OCI-LY3 (cell line): Measurements from ENCODE around the gene CCL1.

Experiments
- EZH2phosphoT487 ChIP-seq: fragments of 200-600 bp; shearing (Covaris generic); IDR thresholded peaks from 2 replicates; pipeline ENCODE4 v1.6.1; 2018; ENCODE audit warnings: antibody characterized with exemption, mixed run types, low read depth
- TF ChIP-seq, protein P1 (sequence below): fragments of 200-600, 300-600 bp; sonication (generic); IDR thresholded peaks from 2 replicates; pipeline ENCODE4 v1.5.1; 2014; ENCODE audit warnings: antibody characterized with exemption, low read length, low read depth

DNA sequence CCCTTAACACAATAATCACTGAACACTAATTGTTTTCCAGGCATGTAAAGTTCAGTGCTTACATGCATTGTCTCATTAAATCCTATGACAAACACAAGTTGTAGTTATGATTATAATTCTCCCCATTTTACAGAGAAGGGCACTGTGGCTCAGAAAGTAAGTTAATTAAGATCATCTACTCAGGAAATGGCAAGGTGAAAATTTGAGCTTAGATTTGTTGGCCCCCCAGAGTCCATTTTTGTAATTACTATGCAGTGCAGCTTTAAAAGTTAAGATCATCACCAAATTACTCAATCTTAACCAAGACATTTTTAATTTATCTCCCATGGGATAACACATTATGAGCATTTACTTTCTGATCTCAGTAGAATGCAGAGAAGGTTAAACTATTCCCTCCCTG, 34.2 kb upstream of the CCL1 start:
- TF ChIP-seq, protein P1, sequence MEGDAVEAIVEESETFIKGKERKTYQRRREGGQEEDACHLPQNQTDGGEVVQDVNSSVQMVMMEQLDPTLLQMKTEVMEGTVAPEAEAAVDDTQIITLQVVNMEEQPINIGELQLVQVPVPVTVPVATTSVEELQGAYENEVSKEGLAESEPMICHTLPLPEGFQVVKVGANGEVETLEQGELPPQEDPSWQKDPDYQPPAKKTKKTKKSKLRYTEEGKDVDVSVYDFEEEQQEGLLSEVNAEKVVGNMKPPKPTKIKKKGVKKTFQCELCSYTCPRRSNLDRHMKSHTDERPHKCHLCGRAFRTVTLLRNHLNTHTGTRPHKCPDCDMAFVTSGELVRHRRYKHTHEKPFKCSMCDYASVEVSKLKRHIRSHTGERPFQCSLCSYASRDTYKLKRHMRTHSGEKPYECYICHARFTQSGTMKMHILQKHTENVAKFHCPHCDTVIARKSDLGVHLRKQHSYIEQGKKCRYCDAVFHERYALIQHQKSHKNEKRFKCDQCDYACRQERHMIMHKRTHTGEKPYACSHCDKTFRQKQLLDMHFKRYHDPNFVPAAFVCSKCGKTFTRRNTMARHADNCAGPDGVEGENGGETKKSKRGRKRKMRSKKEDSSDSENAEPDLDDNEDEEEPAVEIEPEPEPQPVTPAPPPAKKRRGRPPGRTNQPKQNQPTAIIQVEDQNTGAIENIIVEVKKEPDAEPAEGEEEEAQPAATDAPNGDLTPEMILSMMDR = peak; percentile 10; the same call in 1 of the 2 replicates
- TF ChIP-seq EZH2phosphoT487 = no peak
